Measurements from ENCODE around the gene TMEM91.
"Not testable (repeated sequence)": the region's sequence is repeated elsewhere in the genome, so short reads cannot be mapped to it uniquely, and the experiment has no call there.

The TMEM91 gene

GRCh38 chr19:41381536-41381935, 5.2 kb downstream of the TMEM91 start:
- DNase-seq = not testable (repeated sequence)

GRCh38 chr19:41384351-41384750, 8.0 kb downstream of the TMEM91 start:
- DNase-seq = no peak

- DNase-seq = no peak
Measured at GRCh38 chr19:41386442-41386841, 10.1 kb downstream of the TMEM91 start.

- no peak for DNase-seq
Measured at GRCh38 chr19:41391618-41392017, 15.3 kb downstream of the TMEM91 start.

- no peak for DNase-seq
Measured at GRCh38 chr19:41392775-41393174, 16.4 kb downstream of the TMEM91 start.

- no peak for DNase-seq
Measured at GRCh38 chr19:41395355-41395754, 19.0 kb downstream of the TMEM91 start.

GRCh38 chr19:41397086-41398049, 21.0 kb downstream of the TMEM91 start, which contains the start of the genes BCKDHA and EXOSC5:
TSS of gene BCKDHA (plus strand) at chr19:41397818. CDS start at chr19:41397828, 10 bp downstream.
TSS of gene EXOSC5 (minus strand) at chr19:41397359. CDS start at chr19:41397328, 31 bp downstream.
- DNase-seq = peak; percentile 100

GRCh38 chr19:41398050-41398418, 21.7 kb downstream of the TMEM91 start:
- no peak for DNase-seq

GRCh38 chr19:41398598-41398997, 22.3 kb downstream of the TMEM91 start:
- no peak for DNase-seq

- no peak for DNase-seq
Measured at GRCh38 chr19:41399091-41399490, 22.8 kb downstream of the TMEM91 start.

- no peak for DNase-seq
Measured at GRCh38 chr19:41399525-41399924, 23.2 kb downstream of the TMEM91 start.

- DNase-seq = no peak
Measured at GRCh38 chr19:41401483-41401882, 25.1 kb downstream of the TMEM91 start.

- no peak for DNase-seq
Measured at GRCh38 chr19:41402010-41402409, 25.7 kb downstream of the TMEM91 start.

GRCh38 chr19:41403181-41403970, 27.0 kb downstream of the TMEM91 start:
- no peak for DNase-seq

- no peak for DNase-seq
Measured at GRCh38 chr19:41405776-41406175, 29.4 kb downstream of the TMEM91 start.

- no peak for DNase-seq
Measured at GRCh38 chr19:41407271-41407670, 30.9 kb downstream of the TMEM91 start.

- no peak for DNase-seq
Measured at GRCh38 chr19:41408256-41408655, 31.9 kb downstream of the TMEM91 start.

GRCh38 chr19:41408846-41409245, 32.5 kb downstream of the TMEM91 start:
- not testable (repeated sequence) for DNase-seq

GRCh38 chr19:41409288-41409687, 33.0 kb downstream of the TMEM91 start:
- no peak for DNase-seq

- DNase-seq = no peak
Measured at GRCh38 chr19:41410336-41411054, 34.2 kb downstream of the TMEM91 start.

- no peak for DNase-seq
Measured at GRCh38 chr19:41411100-41411967, 35.0 kb downstream of the TMEM91 start.

GRCh38 chr19:41411968-41412265, 35.6 kb downstream of the TMEM91 start:
- DNase-seq = no peak

All from CD4-positive, alpha-beta T cell treated with Interleukin-4 for 4 hours (primary cell).